HG03457 (cell line): Measurements from ENCODE around the gene VTN.
A peak's percentile ranks its signal among the peaks of the same experiment; 100 is the strongest.

Experiments used
- ATAC-seq: cut with Tn5 transposase; IDR thresholded peaks from one replicate; pipeline ENCODE4 v1.9.1; 2021; ENCODE audit warnings: moderate number of reproducible peaks; ENCODE audit not compliant: unreplicated experiment

VTN gene

GRCh38 chr17:28396635-28397239 lies 26.6 kb upstream of the VTN start:
- no peak for ATAC-seq

GRCh38 chr17:28395968-28396367 lies 25.9 kb upstream of the VTN start:
- no peak for ATAC-seq

GRCh38 chr17:28395426-28395825 lies 25.3 kb upstream of the VTN start:
- ATAC-seq: no peak

- no peak for ATAC-seq
Measured at GRCh38 chr17:28394337-28395116, 24.4 kb upstream of the VTN start.

GRCh38 chr17:28392491-28392890 lies 22.4 kb upstream of the VTN start:
- no peak for ATAC-seq

- ATAC-seq: no peak
Measured at GRCh38 chr17:28391401-28391800, 21.3 kb upstream of the VTN start.

- ATAC-seq: no peak
Measured at GRCh38 chr17:28390984-28391383, 20.9 kb upstream of the VTN start.

- no peak for ATAC-seq
Measured at GRCh38 chr17:28390563-28390962, 20.5 kb upstream of the VTN start.

GRCh38 chr17:28390141-28390540 lies 20.0 kb upstream of the VTN start:
- ATAC-seq: no peak

GRCh38 chr17:28388106-28388505 lies 18.0 kb upstream of the VTN start:
- no peak for ATAC-seq

- ATAC-seq: no peak
Measured at GRCh38 chr17:28386391-28386790, 16.3 kb upstream of the VTN start.

- no peak for ATAC-seq
Measured at GRCh38 chr17:28385406-28385805, 15.3 kb upstream of the VTN start.

- no peak for ATAC-seq
Measured at GRCh38 chr17:28385037-28385400, 14.9 kb upstream of the VTN start.

- peak; percentile 51 for ATAC-seq
Measured at GRCh38 chr17:28384281-28385036, 14.4 kb upstream of the VTN start.

GRCh38 chr17:28381141-28381825 lies 11.2 kb upstream of the VTN start:
- ATAC-seq: no peak

GRCh38 chr17:28379814-28380801 lies 10.0 kb upstream of the VTN start:
- no peak for ATAC-seq

- ATAC-seq: no peak
Measured at GRCh38 chr17:28372945-28373274, 2.8 kb upstream of the VTN start.

GRCh38 chr17:28372203-28372944 lies 2.3 kb upstream of the VTN start:
- no peak for ATAC-seq
